ENCODE data around the gene ARFIP2.

ARFIP2 gene

DNA sequence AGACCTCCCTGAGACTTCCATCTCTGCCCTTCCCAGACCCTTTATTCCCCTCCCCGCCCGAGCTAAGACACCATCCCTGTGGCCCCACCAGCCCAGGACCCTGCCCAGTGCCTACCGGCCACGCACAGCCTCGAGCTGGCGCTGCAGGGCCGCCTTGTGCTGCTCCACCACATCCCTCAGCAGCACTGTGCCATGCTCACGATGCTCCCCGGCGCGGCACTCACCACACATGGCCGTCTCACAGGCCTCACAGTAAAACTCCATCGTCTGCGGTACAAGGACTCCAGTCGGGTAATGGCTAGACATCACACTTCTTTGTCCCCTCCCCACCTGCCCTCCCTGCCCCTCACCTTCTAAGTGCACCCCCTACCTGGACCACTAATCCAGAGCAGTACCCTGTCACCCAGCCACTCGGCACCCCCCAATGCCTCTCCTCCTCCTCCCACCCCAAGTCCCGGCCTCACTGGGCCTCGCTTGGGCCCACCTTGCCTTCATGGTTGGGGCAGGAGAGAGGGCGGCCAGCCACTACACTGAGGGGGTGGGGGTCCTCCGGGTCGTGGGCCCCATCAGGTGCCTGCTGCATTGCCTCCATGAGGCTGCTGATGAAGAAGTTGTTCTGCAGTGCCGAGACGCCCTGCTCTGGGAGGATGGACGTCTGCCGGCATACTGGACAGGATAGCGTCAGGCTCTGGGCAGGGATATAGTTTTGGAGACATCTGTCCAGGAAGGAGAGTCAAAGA, 23.4 kb downstream of the ARFIP2 start:
- no peaks in the 10 kb centered on the region for H3K9me2 ChIP-seq (replicated peaks; ENCODE audit: insufficient read depth, low read length)
- H3K9ac ChIP-seq (ENCODE audit: low read length) = no peak overlapping the region
- no peak overlapping the region for H2AFZ ChIP-seq (ENCODE audit: low read depth, low read length, severe bottlenecking)
- H3F3A ChIP-seq (ENCODE audit: insufficient read depth) = no peaks in the 10 kb centered on the region
- no peak overlapping the region for H3K4me3 ChIP-seq (ENCODE audit: insufficient read depth, low read length, poor library complexity, severe bottlenecking)
- no peaks in the 10 kb centered on the region for H3K36me3 ChIP-seq (ENCODE audit: low read length)
- H3K4me2 ChIP-seq (ENCODE audit: low read depth, low read length, poor library complexity, severe bottlenecking) = no peak overlapping the region
- no peaks in the 10 kb centered on the region for H3K9me3 ChIP-seq (ENCODE audit: insufficient read depth, low read length)
- no peaks in the 10 kb centered on the region for H3K79me2 ChIP-seq (ENCODE audit: insufficient read depth, low read length)
- H3K27ac ChIP-seq (ENCODE audit: low read depth, low read length) = no peak overlapping the region
- no peaks in the 10 kb centered on the region for H4K20me1 ChIP-seq (ENCODE audit: low read depth, low read length)
- TF ChIP-seq EZH2phosphoT487 (conservative IDR thresholded peaks at IDR 0.05; ENCODE audit: low read length) = no peak
- TF ChIP-seq, protein P1, sequence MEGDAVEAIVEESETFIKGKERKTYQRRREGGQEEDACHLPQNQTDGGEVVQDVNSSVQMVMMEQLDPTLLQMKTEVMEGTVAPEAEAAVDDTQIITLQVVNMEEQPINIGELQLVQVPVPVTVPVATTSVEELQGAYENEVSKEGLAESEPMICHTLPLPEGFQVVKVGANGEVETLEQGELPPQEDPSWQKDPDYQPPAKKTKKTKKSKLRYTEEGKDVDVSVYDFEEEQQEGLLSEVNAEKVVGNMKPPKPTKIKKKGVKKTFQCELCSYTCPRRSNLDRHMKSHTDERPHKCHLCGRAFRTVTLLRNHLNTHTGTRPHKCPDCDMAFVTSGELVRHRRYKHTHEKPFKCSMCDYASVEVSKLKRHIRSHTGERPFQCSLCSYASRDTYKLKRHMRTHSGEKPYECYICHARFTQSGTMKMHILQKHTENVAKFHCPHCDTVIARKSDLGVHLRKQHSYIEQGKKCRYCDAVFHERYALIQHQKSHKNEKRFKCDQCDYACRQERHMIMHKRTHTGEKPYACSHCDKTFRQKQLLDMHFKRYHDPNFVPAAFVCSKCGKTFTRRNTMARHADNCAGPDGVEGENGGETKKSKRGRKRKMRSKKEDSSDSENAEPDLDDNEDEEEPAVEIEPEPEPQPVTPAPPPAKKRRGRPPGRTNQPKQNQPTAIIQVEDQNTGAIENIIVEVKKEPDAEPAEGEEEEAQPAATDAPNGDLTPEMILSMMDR (IDR thresholded peaks at IDR 0.05; ENCODE audit: insufficient read depth, low read length, poor library complexity, severe bottlenecking) = no peak
- H3K27me3 ChIP-seq (ENCODE audit: low read length) = no peaks in the 10 kb centered on the region

DNA sequence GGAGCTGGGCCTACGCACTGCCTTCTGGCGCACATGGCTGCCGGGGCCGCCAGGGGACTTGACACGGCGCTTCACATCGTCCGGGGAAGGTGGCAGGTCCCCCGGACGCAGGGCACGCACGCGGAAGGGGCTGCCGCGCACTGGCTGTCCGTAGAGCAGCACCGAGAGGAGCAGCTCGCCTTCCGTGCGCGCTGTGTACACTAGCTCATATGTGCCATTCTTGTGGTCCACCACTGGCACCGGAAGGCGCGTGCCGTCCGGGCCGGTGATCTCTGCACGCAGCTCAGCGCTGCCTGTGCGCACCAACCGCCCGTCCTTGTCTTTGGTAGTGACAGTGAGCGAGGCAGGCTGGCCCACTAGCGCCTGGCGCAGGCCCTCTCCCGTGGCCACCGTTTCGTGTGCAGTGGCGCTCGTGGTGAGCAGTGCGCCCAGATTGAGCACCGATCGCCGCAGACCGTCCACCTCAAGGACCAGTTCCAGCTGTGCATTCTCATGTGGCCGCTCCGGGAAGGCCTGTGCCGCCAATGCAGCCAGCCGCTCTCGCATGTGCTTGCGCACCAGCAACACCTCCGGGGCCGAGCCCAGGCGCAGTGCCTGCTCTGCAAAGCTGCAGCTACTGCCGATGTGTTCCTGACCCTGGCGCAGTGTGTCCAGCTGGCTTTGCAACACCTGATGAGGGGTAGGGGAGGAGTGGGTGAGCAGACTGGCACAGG, 24.6 kb downstream of the ARFIP2 start:
- Histone ChIP-seq H3K9me3 (ENCODE audit: insufficient read depth, low read length) (no peaks in the 10 kb centered on the region), H3K9ac (ENCODE audit: low read length) (no peak overlapping the region), H2AFZ (ENCODE audit: low read depth, low read length, severe bottlenecking) (no peak overlapping the region), H3K27me3 (ENCODE audit: low read length) (no peaks in the 10 kb centered on the region), H3K4me3 (ENCODE audit: insufficient read depth, low read length, poor library complexity, severe bottlenecking) (no peak overlapping the region), H3K27ac (ENCODE audit: low read depth, low read length) (no peak overlapping the region), H3K79me2 (ENCODE audit: insufficient read depth, low read length) (no peaks in the 10 kb centered on the region), H4K20me1 (ENCODE audit: low read depth, low read length) (no peaks in the 10 kb centered on the region), H3K9me2 (replicated peaks; ENCODE audit: insufficient read depth, low read length) (no peaks in the 10 kb centered on the region), H3K4me2 (ENCODE audit: low read depth, low read length, poor library complexity, severe bottlenecking) (no peak overlapping the region), H3F3A (ENCODE audit: insufficient read depth) (no peaks in the 10 kb centered on the region), H3K36me3 (ENCODE audit: low read length) (no peaks in the 10 kb centered on the region)
- TF ChIP-seq EZH2phosphoT487 (conservative IDR thresholded peaks at IDR 0.05; ENCODE audit: low read length) = no peak
- TF ChIP-seq, protein P1 (IDR thresholded peaks at IDR 0.05; ENCODE audit: insufficient read depth, low read length, poor library complexity, severe bottlenecking) = no peak

DNA sequence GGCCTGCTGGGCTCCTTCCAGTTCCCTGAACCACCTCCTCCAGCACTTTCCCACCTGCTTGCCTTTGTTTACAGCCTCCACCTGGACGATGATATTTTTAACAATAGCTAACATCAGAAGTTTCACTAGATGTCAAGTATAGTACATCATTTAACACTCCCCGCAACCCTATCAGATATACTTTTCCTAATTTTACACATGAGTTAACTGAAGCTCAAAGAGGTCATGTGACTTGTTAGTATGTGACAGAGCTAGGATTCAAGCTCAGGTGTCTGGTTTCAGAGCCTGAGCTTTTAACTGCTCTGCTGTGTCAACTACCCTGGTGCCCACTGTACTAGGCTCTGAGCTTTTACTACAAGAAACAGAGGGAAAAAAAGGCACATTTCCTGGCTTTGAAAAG, 26.1 kb downstream of the ARFIP2 start:
- no peaks in the 10 kb centered on the region for H3K9me2 ChIP-seq (replicated peaks; ENCODE audit: insufficient read depth, low read length)
- H3F3A ChIP-seq (ENCODE audit: insufficient read depth) = no peaks in the 10 kb centered on the region
- no peak overlapping the region for H2AFZ ChIP-seq (ENCODE audit: low read depth, low read length, severe bottlenecking)
- TF ChIP-seq, protein P1 (IDR thresholded peaks at IDR 0.05; ENCODE audit: insufficient read depth, low read length, poor library complexity, severe bottlenecking) = no peak
- no peak for TF ChIP-seq EZH2phosphoT487 (conservative IDR thresholded peaks at IDR 0.05; ENCODE audit: low read length)
- no peak overlapping the region for H3K4me2 ChIP-seq (ENCODE audit: low read depth, low read length, poor library complexity, severe bottlenecking)
- H3K27ac ChIP-seq (ENCODE audit: low read depth, low read length) = no peak overlapping the region
- no peak overlapping the region for H3K4me3 ChIP-seq (ENCODE audit: insufficient read depth, low read length, poor library complexity, severe bottlenecking)
- H3K9ac ChIP-seq (ENCODE audit: low read length) = no peak overlapping the region
- no peaks in the 10 kb centered on the region for H3K79me2 ChIP-seq (ENCODE audit: insufficient read depth, low read length)
- H4K20me1 ChIP-seq (ENCODE audit: low read depth, low read length) = no peaks in the 10 kb centered on the region
- no peaks in the 10 kb centered on the region for H3K27me3 ChIP-seq (ENCODE audit: low read length)
- H3K36me3 ChIP-seq (ENCODE audit: low read length) = no peaks in the 10 kb centered on the region
- no peaks in the 10 kb centered on the region for H3K9me3 ChIP-seq (ENCODE audit: insufficient read depth, low read length)

All from SU-DHL-6 (cell line).